Middle frontal gyrus (tissue), 1 donor: ENCODE measurements around the gene PTPRD.

Experiments used
- DNase-seq: peaks from one replicate; pipeline ENCODE4 v3.0.0-alpha.2; 2015; ENCODE audit warnings: low spot score; ENCODE audit errors: extremely low spot score

Gene PTPRD

GRCh38 chr9:8301296-8301695 lies 2311.5 kb downstream of the PTPRD start:
- DNase-seq = no peak

DNA sequence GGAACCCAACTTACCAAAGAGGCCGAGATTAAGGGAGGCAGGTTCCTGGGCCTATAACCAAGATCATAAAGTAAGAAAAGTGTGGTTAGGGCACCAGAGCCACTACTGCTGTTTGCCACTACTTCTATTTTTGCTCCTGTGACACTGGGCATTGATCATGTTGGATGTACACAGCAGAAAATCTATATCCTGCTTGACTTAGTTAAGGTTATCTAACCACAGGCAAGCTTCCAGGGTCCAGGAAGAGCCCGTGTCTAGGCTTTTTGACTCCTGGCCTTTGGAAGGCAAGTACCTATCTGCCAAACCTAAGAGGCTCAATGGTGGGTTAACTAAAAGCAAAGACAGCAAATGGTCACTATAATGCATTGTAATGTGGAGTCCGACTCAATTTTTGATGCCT lies 2315.8 kb downstream of the PTPRD start:
- no peak for DNase-seq

DNA sequence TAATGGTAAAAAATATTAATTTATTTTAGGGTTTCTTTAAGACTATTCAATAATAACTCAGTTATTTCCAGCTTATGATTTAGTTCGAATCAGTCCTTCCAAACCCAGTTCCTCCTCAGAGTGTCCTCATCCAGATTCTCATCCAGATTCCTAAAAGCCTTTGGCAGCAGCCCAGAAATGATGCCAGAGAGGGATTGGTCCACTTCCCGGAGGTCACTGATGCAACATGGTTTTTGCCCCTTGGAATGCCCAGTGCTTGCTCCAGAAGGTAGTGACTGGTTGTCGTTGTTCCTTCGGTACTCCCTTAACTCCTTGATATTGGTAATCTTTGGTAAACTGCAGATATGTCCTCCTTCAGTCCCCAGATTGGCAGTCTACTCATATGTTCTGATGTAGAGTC lies 2320.1 kb downstream of the PTPRD start:
- DNase-seq = no peak

DNA sequence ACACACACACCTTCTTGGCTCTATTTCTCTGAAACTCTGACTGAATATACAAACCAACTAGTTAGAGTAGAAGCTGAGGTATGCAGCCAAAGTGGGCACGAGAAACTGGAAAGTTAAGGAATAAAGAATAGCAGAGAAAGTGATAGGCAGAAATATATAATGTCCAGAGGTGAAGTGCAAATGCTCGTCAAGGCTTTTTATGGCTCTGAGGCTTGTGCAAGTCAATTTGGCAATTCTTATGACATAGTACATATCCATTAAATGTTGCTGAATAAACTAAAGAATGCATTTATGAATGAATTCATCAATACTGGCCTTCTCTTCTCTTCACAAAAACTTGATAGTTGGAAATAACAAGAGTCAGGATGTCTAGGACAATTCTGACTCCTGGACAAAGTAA lies 2323.1 kb downstream of the PTPRD start:
- DNase-seq = no peak

DNA sequence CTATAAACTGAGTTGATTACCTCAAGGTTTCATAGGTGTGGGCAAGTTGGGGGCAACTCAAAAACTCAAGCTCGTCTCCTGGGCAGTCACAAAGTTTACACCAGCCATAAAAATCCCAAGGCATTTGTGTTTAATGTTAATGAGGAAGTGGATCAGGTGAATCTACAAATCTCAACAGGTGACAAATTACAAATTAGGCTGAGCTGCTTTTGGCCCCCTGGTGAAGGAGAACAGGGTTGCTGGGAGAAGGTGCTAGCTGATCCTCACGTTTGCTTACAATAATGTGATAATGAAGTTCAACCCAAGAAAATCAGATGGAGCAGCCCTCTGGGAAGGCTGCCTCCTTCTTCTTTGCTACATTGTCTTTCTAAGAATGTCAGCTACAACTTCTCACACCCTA lies 2324.8 kb downstream of the PTPRD start:
- no peak for DNase-seq

GRCh38 chr9:8287501-8287900 lies 2325.3 kb downstream of the PTPRD start:
- no peak for DNase-seq

- DNase-seq = no peak
These were observed 2327.9 kb downstream of the PTPRD start for GRCh38 chr9:8284884-8285283.

DNA sequence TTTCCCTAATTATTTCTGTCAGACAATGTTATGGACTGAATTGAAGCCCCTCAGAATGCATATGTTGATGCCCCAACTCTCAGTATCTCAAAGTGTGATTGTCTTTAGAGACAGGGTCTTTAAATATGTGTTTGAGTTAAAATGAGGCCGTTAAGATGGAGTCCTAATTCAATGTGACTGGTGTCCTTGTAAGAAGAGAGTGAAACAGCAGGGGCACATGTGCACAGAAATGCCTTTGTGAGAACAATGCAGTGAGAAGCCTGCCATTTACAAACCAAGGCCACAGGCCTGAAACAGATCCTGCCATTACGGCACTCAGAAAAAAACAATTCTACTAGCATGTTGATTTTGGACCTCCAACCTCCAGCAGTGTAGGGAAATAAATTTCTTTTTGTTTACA lies 2330.3 kb downstream of the PTPRD start:
- DNase-seq = no peak

DNA sequence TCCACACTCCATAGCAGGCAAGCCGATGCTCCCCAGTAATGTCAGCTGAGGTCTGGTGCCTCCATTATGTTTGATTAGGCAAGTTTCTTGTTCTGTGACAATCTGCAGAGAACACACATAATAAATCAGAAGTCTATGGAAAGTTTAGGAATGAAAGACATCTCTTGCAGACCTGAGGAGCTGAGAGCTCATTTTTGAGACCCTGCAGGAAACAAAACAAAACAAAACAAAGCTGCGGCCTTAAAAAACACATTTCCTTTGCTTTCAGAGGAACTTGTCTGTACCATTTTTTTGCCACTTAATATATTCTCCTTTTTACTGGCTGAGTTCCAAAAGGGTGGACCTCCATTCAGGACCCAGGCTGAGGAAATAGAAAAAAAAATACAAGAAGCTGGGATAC lies 2332.0 kb downstream of the PTPRD start:
- DNase-seq = no peak

DNA sequence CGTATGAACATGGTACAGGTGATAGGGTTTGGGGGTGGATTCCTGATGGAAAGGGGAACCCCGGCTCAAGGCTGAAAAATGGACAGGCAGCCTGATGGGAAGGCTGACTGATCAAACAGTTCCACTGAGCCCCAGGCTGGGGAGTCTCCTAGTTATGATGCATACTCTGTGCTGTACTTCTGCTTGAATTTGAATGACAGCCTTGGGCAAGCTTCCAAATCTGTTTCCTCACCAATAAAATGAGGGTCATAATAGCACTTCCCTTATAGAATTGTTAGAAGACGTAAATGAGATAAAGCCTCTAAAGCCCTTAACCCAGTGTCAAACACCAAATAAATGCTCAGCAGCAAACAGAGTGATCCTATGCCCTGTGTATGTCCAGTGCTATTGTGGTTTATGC lies 2334.8 kb downstream of the PTPRD start:
- no peak for DNase-seq

GRCh38 chr9:8270235-8270634 lies 2342.6 kb downstream of the PTPRD start:
- DNase-seq = no peak

DNA sequence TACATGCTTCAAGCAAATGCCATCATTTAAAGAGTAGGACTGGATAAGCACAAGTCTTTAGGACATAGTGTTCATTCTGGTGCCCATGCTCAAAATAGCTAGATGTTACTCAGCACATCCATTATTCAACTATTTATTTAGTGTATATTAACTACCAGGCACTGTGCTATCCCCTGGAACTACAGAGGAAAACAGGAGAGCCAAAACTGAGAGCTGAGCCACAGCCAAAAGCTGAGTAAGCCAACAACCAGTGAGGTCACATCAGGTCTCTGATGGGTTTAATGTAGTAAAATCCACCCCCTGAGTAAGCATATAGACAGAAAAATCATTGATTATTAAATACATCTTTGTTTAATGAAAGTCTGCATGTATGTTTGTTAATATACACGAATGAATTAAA lies 2343.9 kb downstream of the PTPRD start:
- no peak for DNase-seq

GRCh38 chr9:8268216-8268878 lies 2344.5 kb downstream of the PTPRD start:
- DNase-seq = no peak

DNA sequence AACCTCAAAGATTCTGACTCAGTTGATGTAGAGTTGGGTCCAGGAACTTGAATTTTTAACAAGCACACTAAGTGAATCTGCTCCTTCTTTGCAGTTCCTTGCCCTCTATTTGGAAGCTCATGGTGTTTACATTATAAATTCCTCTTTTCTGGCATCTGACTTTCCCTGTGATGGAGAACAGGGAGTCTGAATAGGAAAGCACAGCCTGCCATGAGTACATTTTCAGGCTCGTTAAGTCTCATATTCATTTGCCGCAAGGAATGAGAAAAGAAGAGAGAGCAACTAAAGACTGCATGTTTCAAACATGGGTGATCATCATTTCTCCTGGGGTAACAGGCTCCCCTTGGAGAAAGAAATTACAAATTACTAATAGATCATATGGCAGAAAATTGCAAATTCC lies 2345.2 kb downstream of the PTPRD start:
- DNase-seq = no peak

DNA sequence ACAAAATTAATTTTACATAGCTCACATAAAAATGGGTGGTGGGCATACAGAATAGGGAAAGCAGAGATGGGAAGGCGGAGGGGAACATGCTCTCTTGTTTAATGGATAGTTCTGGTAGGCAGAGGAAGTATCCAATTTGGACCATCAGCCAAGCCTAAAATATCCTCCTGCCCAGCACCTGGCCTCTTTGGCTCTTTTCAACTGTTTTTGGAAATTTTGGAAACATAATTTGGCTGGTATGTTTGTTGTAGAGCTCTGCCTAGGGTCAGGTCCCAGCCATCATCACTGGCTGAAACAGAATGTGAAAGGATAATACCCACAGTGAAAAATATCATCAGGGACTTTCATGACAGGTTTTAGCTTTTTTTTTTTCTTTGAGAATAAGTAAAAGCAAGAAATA lies 2345.9 kb downstream of the PTPRD start:
- no peak for DNase-seq

GRCh38 chr9:8265281-8265680 lies 2347.5 kb downstream of the PTPRD start:
- DNase-seq = no peak
